ENCODE data around the gene VPS16.

Gene VPS16

DNA sequence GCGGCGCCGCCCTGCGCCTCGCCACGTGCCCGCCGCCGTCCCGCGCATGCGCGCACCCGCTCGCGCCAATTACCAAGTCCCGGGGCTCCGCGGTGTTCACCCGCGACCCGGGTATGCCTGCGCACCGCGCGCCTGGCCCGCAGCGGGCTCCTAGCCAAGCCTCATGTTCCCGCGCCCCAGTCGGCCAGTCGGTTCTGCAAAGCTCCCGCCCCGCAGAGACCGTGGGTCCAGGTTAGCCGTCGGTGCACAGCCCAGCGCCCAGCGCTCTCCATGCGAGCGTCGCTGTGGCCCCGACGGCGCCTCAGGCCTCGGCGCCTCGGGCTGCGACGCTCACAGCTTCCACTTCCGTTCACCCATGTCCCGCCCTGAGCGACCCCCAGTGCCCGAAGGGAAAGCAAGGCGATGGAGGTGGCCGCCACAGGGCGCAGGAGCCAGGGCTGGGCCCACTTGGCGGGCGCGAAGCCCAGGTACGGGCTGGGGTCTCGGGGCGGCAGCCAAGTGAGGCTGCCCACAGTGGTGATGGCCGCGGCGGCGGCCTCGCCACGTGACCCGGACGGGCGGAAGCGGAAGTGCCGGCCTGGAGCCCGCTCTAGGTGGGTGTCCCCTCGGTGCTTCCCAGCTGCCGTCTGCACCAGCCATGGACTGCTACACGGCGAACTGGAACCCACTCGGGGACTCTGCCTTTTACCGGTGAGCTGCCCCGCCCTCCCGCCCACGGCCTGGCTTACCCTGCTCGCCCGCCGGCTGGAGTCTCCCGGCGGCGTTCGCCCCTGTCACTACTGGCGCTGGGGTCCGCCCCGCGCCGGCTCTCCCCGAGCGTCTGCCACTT lies at the start of gene VPS16, which contains the start of gene PCED1A:
VPS16 (plus strand) TSS at position 608 of the 829 bp plus-strand sequence; CDS start at position 638, 30 bp downstream.
PCED1A (minus strand) TSS at position 518 of the 829 bp plus-strand sequence. CDS start 743 bp downstream, outside the sequence.
- peak; percentile 88 for DNase-seq (ENCODE audit: low read depth)

DNA sequence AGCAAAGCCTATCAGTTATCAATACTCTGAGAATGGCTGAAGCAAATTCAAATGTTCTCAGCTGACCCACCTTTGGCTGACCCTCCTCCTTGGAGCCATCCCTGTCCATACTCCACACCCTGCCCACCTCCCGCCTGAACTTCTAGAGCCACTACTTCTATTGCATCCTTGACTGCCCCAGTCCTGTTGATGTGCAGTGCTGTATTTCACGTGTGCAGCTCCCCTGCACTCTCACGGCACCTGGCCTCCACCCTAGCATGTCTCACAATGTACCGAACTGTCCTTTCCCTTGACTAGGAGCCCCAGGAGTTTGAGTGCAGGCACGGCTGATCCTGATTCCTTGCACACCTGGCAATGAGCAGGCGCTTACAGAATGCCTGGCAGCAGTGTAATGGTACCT lies 47.1 kb upstream of the VPS16 start:
- no peak for DNase-seq (ENCODE audit: low read depth)

DNA sequence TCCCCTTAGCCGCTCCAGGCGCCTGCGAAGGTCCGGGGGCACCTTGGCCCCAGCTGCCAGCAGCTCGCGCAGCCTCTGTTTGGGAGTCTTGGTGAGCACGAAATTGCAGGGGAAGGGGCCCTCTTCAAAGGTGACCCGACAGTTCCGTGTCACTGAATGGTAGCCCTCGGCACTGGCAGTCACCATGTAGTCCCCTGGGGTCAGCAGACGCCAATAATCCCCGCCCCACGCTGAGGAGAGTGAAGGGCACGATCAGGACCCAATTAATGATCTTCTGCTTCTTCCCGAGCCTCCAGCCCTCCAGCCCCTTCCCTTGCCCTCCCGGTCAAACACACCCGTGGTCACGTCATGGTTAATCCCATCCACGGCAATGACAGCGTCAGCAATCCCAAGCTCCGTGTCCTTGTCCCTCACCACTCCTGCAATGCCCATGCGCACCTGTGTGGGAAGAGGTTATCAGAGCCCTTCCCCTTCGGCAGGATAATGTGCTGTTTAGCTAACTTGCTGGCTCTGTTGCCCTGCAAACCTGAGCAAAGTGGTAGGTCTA lies 46.3 kb upstream of the VPS16 start:
- DNase-seq (ENCODE audit: low read depth) = no peak

DNA sequence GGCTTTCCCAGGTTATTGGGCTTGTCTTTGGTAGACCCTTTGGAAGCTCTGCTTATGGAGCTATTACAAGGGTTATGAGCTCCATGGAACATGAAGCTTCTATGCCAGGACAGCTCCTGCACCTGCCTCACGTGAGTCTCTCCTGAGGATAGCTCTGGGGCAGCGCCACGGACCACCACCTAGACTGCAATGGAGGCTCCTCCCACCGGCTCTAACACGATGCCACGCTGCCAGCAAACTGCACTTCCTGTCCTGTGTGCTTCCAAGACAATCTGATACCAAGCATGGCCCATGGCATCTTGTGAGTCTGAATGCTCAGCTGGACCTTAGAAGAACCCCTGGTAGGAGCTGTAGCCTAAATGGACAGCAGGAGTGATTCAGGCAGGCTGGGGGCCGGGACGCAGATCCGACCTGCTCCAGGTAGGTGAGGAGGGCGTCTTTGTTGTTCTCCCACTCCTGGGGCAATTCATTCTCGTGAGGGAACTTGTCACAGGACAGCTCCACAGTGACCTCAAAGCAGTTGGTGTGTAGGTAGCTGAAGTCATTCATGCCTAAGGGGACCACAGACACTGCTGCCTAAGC lies 45.6 kb upstream of the VPS16 start:
- DNase-seq (ENCODE audit: low read depth) = no peak

DNA sequence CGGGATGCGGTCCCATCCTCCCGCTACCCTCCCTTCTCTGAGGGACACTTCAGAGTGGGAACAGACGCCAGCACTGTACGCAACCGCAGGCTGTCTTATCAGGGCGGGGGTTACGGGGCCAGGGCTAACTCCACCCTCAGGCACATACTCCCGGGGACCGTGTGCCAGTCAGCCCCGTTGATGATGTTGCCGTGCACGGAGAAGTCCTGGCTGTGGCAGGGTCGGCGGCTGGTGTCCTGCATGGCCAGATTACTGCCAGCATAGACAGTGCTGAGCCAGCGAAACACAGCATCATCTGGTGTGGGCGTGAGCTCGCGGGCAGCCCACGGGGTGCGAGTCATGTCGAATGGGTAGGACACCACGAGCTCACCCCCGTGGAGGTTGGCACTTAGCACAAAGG lies 45.1 kb upstream of the VPS16 start:
- DNase-seq (ENCODE audit: low read depth) = no peak

DNA sequence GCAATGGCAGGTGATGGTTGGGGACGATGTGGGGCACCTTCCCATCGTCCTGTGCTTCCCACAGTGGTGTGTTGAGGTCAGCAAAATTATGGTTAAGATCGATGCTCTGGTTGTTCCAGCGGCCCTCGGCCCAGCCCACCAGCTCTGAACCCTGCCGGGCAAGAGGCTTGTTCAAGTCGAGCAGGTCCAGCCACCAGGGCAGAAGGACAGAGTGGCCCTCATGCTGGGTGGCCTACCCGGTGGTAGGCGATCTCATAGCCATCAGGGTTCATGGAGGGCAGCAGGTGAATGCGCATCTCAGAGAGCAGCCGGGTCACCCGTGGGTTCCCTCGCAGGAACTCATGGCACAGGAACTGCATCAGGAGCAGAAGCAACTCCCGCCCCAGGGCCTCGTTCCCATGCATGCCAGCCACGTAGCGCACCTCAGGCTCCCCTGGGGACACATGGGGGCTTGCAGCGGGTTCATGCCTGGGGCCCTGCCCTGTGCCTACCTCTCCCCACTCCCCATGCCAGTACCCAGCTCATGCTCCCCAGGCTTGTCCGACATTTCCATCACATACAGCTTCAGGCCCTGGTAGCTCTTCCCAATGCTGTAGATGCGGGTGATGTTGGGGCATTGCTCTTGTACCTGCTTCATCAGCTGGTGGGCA lies 44.4 kb upstream of the VPS16 start:
- DNase-seq (ENCODE audit: low read depth) = no peak

DNA sequence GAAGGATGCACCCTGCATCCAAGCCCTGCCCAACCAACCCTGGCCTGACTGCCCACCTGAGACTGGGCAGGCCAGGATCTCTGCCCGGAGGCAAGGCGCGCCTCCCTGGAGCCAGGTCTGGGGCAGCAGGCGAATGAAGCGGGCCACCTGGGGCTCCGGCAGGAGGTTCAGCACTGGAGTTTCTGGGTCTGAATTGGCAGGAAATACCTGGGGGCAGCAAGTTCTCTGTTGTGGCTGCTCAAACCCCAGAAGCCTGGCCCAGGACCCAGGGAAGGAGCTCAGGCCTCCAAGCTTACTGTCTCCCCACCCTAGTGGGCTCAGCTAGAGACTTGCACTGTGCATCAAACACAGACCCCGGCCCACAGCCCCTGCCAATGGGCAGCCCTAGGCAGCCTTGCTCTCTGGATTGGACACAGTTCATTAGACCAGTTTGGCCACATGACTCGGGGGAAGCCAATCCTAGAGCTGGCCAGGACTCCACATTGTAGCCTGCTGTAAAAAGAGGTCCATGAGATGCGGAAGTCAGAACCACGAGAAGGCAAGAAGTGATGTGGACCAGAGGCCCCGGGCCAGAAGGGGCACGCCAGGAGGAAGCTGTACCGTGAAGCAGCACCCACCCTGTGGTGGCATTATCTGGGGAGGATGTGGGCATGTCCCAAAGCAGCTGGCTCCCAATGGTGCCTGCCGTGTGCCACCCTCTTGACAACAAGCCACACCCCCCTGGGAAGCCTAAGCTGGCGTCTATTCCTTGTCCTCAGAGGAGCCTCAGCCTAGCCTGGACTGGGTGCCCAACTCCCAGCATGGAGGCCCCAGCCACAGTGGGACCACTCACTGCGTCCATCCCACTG lies 43.2 kb upstream of the VPS16 start:
- no peak for DNase-seq (ENCODE audit: low read depth)

DNA sequence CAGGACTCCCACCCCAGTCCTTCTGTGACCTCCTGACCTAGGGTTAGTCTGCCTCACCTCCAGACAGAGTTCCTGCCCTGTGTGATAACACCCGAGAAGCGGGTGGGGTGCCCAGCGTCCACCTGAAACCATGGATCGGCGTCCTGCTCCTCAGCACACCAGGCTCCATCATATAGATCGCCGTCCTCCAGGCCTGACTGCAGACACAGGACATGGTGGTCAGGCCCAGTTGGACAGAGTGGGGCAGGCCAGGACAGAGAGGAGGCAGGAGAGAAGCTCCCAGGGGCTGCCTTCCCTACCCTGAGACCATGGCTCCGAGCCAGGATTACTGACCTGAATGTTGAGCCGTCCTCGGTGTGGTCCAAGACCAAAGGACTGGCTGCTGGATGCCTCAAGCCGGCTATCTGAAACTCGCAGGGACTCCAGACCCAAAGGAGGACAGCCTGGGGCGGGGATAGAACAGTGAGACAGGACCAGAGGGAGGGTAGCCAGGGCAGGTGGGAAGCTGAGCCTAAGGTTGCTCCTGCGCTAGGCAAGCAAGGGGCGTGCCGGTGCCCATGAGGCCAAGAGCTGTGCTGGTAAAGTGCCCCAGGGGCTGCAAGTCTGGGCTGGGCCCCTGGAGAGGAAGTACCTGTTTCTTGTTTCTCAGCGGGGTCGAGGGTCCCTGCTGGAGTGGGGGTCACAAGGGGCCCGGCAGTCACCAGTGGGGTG lies 42.3 kb upstream of the VPS16 start:
- no peak for DNase-seq (ENCODE audit: low read depth)

DNA sequence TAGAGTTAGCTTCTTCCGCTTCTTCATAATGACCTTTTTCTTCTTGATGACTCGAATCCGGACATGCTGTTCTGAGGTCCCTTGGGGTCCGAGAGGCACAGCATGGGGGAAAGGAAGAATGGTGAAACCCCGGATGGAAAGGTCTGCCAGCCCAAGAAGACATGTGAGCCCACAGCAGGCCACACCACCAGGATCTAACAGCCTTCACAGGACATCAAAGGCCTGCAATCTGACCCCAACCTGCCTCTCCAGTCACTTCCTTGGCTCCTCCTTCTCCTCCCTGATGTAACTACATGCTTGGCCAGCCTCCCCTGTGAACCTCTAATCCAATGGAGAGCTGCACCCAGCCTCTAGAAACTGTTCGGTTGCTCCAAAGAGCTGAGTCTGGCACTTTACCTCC lies 41.7 kb upstream of the VPS16 start:
- DNase-seq (ENCODE audit: low read depth) = peak; percentile 31

DNA sequence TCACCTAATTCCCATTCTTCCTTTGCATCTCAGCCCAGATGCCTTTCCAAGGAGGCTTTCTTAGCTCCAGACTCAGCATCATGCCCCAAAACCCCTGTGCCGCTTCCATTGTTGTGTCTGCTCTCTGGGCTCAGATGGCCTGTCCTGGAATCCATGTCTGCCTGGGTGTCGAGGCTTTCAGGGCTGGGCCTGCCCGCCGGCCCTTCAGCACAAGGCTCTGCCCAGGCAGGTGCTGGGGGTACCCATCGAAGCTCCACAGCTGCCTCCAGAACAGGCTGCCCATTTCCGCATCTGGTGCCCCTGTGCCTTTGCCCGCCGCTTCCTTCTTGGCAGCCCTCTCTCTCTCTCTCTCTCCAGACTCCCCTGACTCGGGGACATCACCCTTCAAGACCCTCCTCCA lies 41.3 kb upstream of the VPS16 start:
- no peak for DNase-seq (ENCODE audit: low read depth)

DNA sequence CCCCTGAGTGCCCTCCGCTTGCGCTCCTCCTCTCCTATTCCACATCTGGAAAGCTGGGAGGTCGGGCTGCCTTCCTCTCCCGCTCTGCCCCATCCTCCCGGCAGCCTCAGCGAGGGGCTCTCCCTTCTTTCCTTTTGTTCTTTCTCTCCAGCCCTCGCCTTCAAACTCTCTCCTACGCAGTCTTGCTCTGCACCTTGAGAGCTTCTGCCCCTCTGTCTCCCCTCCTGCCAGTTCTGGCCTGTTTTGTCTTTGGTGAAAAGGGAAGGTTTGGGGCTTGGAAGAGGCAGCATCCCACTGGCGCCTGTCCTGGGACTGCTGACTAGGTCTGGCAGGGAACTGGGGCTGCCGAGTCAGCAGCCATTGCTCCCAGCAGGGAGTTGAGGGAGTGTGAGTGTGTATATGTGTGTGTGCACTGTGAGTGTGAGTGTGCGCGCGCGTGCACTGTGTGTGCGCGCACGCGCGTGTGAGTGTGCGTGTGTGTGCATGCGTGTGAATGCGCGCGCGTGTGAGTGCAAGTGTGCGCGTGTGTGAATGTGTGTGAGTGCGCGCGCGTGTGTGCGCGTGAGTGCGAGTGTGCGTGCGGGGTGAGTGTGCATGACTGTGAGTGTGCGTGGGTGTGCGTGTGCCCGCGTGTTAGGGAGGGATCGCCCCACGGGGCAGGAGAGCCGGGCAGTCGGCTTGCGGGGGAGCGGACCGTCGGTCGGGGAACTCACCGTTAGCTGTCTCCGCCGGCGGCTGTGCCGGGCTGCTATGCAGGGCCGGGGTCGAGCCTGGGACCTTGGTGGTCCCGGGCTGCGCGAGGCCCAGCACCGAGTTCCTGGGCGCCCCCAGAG lies 40.6 kb upstream of the VPS16 start:
- DNase-seq (ENCODE audit: low read depth) = no peak

DNA sequence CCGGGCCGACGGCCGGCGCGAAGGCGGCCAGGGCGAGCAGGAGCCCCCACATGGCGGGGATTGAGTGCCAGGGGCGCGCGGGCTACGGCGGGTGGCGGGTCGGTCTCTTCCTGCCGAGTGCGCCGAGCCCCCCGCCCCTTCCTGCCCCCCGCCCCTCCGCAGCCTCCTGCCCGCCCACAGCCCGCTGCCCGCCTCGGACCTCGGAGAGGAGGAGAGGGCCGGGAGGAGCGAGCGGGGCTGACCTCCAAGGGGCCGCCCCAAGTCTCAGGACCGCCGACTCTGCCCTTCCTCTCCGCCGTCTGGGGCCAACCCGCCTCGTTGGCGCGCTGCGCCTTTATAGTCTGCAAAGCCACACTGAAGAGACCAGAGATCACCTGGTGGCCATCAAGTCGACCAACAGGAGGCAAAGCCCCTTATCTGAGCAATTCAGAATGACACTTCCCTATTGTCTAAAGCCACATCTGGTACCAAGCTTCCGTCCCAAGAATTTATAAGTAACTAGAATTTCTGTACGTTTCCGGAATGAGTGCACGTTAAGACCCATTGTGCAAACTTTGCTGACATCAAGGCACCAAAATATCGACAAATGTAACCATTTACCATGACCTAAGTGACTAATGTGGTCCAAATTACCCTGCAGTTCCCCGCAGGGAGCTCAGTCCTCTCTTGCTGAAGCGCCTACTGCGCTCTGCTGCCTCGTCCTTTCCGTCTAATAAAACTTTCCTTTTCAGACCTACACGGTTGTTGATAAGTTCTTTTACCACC lies 39.8 kb upstream of the VPS16 start, which contains the start of gene CPXM1:
CPXM1 (minus strand) TSS at position 107 of the 765 bp plus-strand sequence; CDS start at position 52, 55 bp downstream.
- no peak for DNase-seq (ENCODE audit: low read depth)

DNA sequence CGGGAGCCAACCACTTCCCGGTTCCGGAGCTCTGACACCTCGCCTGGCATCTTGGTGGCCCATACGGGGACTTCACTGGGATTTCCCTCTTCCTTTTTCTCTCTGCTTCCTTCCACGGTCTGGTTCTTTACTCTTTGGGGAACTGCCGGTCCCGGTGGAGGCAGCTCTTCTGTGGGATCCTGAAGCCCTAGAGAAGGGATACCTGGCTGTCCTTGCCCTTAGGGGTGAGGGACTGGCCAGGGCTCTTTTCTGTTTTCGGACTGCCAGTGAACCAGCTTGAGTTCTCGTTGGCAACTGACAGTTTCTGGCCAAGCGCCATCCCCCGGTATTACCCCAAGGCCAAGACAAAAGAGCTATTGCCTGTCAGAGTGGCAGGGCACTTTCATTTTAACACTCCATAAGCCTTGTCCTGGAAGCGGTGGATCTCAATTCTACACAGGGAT lies 39.2 kb upstream of the VPS16 start:
- no peak for DNase-seq (ENCODE audit: low read depth)

DNA sequence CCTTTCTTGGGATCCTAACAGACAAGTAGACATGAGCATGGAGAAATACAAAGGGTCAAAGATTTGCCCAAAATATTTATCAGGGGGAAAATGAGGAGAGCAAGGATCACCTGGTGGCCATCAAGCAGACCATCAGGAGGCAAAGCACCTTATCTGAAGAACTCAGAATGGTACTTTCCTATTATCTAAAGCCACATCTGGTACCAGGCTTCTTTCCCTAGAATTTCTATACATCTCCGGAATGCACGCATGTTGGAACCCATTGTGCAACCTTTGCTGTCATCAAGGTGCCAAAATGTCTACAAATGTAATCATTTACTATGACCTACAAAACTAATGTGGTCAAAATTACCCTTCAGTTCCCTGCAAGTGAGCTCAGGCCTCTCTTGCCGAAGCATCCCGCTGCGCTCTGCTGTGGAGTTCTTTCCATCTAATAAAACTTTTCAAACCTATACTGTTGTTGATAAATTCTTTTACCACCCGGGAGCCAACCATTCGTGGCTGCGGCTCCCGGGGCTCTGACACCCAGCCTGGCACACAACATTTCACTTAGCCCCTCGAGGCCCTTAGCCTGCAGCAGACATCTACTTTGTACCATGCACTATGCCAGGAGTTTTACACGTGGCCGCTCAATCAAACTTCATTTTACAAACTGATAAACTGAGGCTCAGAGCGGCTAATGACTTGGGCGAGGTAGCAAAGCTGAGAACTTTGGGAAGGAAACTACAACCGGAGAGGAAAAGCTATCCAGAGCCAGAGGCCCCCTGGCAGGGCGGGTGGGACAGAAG lies 36.3 kb upstream of the VPS16 start:
- no peak for DNase-seq (ENCODE audit: low read depth)

DNA sequence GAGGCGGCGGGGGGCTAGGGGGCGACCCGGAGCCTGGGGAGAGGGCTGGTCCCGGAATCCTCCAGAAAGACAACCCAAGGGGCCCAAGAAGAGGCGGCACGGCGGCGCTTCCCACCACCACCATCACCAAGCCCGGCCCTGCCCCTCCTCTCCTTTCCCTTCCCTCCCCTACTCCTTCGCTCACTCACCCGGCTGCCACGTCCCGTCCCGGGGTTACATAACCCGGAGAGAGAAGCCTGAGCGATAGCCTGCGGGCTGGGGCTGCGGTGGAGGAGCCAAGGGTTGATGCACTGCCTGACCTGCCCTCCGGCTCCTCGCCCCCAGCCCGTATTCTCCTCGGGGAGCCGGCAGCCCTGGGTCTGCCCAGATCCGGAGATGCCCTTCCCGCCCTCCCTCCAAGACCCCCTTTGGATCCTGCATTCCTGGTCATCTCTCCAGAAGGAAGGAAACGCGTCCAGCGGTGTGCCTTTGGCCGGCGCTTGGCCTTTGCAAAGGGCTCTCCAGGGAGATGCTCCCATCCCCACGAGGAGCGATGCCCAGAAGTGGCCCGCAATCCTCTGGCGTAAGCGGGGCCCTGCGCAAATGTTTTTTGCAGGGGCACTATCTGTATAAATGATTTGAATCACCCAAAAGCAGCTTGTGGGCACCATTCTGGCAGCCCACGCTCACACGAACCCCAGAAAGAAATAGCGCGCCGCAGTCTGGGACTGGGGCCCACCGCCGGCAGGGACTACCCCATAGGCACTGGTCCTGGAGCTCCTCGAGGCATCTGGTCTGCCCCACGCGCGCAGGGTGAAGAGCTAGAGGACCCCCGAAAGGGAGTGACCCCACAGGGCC lies 35.5 kb upstream of the VPS16 start:
- DNase-seq (ENCODE audit: low read depth) = peak; percentile 32

DNA sequence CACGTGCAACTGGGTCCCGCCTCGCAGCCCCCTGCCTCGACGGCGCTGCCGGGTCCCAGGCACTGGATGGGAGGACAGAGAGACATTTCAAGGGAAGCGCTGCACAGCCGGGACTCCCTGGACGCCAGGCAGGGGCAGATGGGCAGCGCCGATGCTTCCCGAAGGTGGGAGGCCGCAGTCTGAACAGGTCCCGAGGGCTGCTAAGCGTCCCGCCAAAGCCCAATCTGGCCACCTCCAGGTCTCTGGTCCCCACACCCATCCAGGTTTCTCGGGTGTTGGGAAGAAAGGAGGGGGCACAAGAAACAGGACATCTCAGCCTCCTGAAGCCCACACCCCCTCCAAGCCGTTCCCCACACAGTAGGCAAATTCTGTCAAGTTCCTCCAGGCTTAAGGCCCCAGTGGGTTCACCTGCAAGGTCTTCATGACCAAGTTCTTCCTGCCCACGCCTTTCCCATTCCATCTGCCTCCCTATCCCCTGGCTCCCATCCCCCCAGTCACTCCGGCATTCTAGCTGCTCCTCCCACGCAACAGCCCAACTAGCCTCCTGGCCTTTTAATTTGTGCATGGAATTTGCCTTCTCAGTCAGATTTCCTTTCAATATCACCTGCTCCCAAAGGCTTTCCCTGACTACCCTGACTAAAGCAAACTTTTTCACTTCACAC lies 34.7 kb upstream of the VPS16 start:
- no peak for DNase-seq (ENCODE audit: low read depth)

DNA sequence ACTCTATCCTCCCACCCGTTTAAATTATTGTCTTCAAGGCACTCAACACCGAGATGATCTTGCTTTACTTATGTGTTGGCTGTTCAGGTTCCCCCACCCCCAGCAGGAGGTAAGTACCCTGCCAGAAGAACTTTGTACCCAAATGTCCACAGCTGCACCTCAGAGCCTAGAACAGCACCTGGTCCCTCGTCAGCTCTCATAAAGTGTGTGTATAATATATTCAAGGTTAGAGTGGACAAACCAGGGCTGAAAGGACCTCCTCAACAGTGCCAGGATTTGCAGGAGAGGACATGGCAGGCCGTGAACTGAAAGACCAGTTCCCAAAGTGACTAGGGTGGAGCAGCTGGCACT lies 34.2 kb upstream of the VPS16 start:
- DNase-seq (ENCODE audit: low read depth) = no peak
